ENCODE measurements around the gene NID2.

NID2 gene

GRCh38 chr14:52089218-52089617, 20.4 kb upstream of the NID2 start:
- TF ChIP-seq ISL1 (CRISPR knock-in tag; IDR thresholded peaks at IDR 0.05) (no peak), OSR1 (CRISPR knock-in tag; IDR thresholded peaks at IDR 0.05) (no peak), SNAI2 (CRISPR knock-in tag; IDR thresholded peaks at IDR 0.05) (no peak), TOX (CRISPR knock-in tag; IDR thresholded peaks at IDR 0.05; ENCODE audit: borderline replicate concordance) (no peak), ZNF8 (CRISPR knock-in tag; IDR thresholded peaks at IDR 0.05) (no peak), TCF4 (CRISPR knock-in tag; IDR thresholded peaks at IDR 0.05; ENCODE audit: borderline replicate concordance) (no peak), CSDC2 (CRISPR knock-in tag; IDR thresholded peaks at IDR 0.05) (no peak), BACH2 (CRISPR knock-in tag; IDR thresholded peaks at IDR 0.05; ENCODE audit: borderline replicate concordance) (no peak), ZNF70 (CRISPR knock-in tag; IDR thresholded peaks at IDR 0.05) (no peak), GLIS3 (CRISPR knock-in tag; IDR thresholded peaks at IDR 0.05) (no peak), ZC3H10 (CRISPR knock-in tag; IDR thresholded peaks at IDR 0.05) (no peak), ARNTL (CRISPR knock-in tag; IDR thresholded peaks at IDR 0.05; ENCODE audit: borderline replicate concordance, low read depth) (no peak), ESRRG (CRISPR knock-in tag; IDR thresholded peaks at IDR 0.05) (no peak), ZFP3 (CRISPR knock-in tag; IDR thresholded peaks at IDR 0.05) (no peak), ZFP30 (CRISPR knock-in tag; IDR thresholded peaks at IDR 0.05) (no peak)
- TF ChIP-seq, protein P1, sequence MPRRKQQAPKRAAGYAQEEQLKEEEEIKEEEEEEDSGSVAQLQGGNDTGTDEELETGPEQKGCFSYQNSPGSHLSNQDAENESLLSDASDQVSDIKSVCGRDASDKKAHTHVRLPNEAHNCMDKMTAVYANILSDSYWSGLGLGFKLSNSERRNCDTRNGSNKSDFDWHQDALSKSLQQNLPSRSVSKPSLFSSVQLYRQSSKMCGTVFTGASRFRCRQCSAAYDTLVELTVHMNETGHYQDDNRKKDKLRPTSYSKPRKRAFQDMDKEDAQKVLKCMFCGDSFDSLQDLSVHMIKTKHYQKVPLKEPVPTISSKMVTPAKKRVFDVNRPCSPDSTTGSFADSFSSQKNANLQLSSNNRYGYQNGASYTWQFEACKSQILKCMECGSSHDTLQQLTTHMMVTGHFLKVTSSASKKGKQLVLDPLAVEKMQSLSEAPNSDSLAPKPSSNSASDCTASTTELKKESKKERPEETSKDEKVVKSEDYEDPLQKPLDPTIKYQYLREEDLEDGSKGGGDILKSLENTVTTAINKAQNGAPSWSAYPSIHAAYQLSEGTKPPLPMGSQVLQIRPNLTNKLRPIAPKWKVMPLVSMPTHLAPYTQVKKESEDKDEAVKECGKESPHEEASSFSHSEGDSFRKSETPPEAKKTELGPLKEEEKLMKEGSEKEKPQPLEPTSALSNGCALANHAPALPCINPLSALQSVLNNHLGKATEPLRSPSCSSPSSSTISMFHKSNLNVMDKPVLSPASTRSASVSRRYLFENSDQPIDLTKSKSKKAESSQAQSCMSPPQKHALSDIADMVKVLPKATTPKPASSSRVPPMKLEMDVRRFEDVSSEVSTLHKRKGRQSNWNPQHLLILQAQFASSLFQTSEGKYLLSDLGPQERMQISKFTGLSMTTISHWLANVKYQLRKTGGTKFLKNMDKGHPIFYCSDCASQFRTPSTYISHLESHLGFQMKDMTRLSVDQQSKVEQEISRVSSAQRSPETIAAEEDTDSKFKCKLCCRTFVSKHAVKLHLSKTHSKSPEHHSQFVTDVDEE (CRISPR knock-in tag; IDR thresholded peaks at IDR 0.05) = no peak
- TF ChIP-seq, protein P2, sequence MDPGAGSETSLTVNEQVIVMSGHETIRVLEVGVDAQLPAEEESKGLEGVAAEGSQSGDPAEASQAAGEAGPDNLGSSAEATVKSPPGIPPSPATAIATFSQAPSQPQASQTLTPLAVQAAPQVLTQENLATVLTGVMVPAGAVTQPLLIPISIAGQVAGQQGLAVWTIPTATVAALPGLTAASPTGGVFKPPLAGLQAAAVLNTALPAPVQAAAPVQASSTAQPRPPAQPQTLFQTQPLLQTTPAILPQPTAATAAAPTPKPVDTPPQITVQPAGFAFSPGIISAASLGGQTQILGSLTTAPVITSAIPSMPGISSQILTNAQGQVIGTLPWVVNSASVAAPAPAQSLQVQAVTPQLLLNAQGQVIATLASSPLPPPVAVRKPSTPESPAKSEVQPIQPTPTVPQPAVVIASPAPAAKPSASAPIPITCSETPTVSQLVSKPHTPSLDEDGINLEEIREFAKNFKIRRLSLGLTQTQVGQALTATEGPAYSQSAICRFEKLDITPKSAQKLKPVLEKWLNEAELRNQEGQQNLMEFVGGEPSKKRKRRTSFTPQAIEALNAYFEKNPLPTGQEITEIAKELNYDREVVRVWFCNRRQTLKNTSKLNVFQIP (CRISPR knock-in tag; IDR thresholded peaks at IDR 0.05; ENCODE audit: borderline replicate concordance, low read depth) = no peak
- no peak for ATAC-seq

- ATAC-seq = no peak
- TF ChIP-seq SNAI2 (CRISPR knock-in tag; IDR thresholded peaks at IDR 0.05) = no peak
- TF ChIP-seq RARB (CRISPR knock-in tag; IDR thresholded peaks at IDR 0.05) = no peak
- TF ChIP-seq TCF4 (CRISPR knock-in tag; IDR thresholded peaks at IDR 0.05; ENCODE audit: borderline replicate concordance) = no peak
- no peak for TF ChIP-seq ISL1 (CRISPR knock-in tag; IDR thresholded peaks at IDR 0.05)
- no peak for TF ChIP-seq ZNF565 (CRISPR knock-in tag; conservative IDR thresholded peaks at IDR 0.05; ENCODE audit: low read depth)
- TF ChIP-seq ZNF8 (CRISPR knock-in tag; IDR thresholded peaks at IDR 0.05) = no peak
- no peak for TF ChIP-seq ZC3H10 (CRISPR knock-in tag; IDR thresholded peaks at IDR 0.05)
- TF ChIP-seq GLIS3 (CRISPR knock-in tag; IDR thresholded peaks at IDR 0.05) = no peak
- no peak for TF ChIP-seq ESRRG (CRISPR knock-in tag; IDR thresholded peaks at IDR 0.05)
- TF ChIP-seq ZNF70 (CRISPR knock-in tag; IDR thresholded peaks at IDR 0.05) = no peak
- TF ChIP-seq, protein P1 (CRISPR knock-in tag; IDR thresholded peaks at IDR 0.05) = no peak
- no peak for TF ChIP-seq PPARA (CRISPR knock-in tag; IDR thresholded peaks at IDR 0.05; ENCODE audit: borderline replicate concordance)
- TF ChIP-seq, protein P3, sequence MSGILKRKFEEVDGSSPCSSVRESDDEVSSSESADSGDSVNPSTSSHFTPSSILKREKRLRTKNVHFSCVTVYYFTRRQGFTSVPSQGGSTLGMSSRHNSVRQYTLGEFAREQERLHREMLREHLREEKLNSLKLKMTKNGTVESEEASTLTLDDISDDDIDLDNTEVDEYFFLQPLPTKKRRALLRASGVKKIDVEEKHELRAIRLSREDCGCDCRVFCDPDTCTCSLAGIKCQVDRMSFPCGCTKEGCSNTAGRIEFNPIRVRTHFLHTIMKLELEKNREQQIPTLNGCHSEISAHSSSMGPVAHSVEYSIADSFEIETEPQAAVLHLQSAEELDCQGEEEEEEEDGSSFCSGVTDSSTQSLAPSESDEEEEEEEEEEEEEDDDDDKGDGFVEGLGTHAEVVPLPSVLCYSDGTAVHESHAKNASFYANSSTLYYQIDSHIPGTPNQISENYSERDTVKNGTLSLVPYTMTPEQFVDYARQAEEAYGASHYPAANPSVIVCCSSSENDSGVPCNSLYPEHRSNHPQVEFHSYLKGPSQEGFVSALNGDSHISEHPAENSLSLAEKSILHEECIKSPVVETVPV (CRISPR knock-in tag; IDR thresholded peaks at IDR 0.05) = no peak
- TF ChIP-seq CSDC2 (CRISPR knock-in tag; IDR thresholded peaks at IDR 0.05) = no peak
- no peak for TF ChIP-seq TOX (CRISPR knock-in tag; IDR thresholded peaks at IDR 0.05; ENCODE audit: borderline replicate concordance)
- TF ChIP-seq, protein P2 (CRISPR knock-in tag; IDR thresholded peaks at IDR 0.05; ENCODE audit: borderline replicate concordance, low read depth) = no peak
Observed at GRCh38 chr14:52086711-52087110, 17.9 kb upstream of the NID2 start.
